ENCODE results near the gene NEDD4L.

The NEDD4L gene

DNA sequence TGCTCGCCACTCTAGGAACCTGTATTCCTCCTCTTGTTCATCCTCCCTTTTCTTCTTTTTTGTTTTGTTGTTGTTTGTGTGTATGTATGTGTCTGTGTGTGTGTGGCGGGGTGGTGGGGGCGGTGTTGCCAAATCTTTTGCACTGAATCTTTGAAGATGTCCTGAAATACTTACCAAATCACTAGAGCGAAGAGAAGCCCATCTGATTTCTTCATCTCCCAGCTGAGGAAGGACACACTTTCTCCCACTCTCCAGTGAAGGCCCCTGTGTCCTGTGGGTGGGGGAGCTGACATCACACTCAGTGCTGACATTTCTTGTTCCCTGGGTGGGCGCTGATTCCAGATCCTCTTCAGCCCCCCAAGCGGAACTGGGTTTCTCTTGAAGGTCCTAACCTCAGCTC is 74.5 kb downstream of the NEDD4L start:
- DNase-seq (ENCODE audit: low read depth), result no peak

DNA sequence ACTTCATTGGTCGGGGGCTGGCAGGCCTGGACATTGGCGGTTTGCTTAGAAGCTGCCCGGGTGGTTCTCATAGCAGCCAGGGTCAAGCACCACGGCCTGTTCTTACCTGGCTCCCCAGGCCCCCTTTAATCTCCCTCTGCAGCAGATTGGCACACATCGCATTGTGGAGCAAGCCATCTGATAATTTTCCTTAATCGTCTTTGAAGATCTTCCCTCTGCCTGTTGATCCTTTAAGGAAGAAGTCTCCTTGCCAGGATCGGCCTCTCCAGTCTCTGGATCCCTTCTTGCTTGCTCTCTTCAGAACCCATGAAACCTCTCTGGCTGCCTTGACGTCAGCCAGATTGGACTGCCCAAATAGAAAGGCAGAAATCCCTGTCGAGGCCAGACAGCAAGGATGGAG is 75.8 kb downstream of the NEDD4L start:
- DNase-seq (ENCODE audit: low read depth), result no peak

DNA sequence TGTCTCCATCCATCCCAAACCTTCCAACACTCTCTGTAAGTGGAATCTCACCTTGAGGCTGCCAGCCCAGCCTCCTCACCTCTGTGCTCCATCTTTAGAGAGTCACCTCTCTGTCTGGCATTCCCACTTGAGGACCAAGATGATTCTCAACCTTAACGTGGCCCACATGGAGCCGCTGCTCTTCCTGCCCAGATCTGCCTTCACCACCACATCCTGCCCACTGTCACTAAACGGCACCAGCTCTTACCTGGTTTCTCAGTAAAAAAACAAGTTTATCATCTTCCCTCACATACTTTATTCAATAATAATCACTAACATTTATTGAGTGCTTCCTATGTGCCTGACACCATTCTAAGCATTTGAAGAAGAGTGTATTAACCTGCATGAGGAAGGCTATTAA is 80.4 kb downstream of the NEDD4L start:
- DNase-seq (ENCODE audit: low read depth), result no peak

DNA sequence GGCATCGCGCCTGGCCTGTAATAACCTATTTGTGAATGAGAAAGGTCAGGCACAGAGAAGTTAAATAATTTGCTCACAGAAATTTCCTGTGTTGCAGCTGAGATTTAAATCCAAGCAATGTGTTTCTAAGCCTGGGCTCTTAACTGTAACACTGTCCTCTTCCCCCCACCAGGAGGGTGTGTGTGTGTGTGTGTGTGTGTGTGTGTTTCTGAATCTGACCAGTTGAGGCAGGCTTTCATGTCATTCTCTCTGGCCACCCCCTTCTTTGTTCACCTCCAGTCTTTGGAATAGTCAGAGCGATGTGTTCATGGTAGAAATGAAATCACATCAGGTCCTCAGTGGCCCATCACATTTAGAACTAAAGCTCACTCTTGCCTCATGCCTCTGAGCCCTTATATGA is 81.2 kb downstream of the NEDD4L start:
- DNase-seq (ENCODE audit: low read depth), result no peak

DNA sequence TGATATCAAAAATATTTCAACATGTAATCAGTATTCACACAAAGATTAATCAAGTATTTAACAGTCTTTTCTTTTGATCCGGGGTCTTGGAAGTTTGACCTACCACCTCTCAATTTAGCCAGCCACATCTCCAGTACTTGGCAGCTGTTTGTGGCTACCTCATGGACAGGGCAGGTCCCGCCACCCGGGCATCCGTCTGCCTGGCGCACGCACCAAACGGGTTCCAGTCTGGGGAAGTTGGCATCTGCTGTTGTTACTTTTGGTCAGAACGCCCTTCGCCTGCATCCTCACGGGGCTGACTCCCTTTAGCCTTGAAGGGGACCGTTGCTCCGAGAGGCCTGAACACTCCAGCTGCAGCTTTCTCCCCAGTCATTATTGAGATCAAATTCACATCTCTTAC is 81.7 kb downstream of the NEDD4L start:
- DNase-seq (ENCODE audit: low read depth), result no peak

DNA sequence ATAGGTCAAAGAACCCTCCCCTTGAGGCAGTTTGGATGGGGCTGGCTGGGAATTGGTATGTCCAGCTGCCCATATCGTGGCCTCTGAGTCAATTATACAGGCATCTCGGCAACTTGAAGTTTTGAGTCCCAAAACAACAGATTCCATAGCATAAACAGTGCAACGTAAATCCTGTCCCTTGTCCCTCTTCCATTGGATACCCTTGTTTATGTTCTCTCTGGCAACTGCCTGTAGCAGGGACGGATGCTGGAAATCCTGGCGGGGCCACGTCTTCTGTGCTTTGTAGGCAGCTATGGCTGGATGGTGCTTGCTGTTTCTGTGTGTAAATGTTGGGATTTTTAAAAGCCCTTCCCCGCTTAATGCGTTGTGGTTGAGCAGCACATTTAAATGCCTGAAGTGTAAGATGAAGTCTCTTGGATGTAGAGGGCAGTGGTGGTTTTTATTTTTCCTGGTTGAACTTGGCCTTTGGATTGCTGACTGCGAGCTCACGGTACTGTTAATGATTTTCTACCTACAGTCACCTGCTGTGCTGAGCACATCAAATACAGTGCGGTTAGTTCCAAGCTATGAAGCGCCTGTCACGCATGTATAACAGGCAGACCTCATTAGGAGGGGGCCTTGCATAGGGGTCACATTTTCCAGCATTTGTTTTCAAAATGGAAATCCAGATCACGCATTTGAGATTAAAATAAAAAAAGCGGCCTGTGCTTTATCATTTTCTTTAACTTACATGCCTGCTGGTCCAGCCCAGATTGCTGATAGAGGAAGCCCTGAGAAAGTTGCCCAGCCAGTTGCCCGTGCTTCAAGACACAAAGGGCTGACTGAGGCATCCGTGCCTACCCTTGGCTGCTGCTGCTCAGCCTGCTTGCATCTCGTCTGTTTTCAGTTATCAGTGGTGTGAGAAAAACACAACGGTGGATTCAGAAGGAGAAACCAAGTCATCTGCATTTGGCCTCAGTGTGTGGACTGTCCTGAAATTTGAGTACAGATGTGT is 84.7 kb downstream of the NEDD4L start:
- no peak for DNase-seq (ENCODE audit: low read depth)

DNA sequence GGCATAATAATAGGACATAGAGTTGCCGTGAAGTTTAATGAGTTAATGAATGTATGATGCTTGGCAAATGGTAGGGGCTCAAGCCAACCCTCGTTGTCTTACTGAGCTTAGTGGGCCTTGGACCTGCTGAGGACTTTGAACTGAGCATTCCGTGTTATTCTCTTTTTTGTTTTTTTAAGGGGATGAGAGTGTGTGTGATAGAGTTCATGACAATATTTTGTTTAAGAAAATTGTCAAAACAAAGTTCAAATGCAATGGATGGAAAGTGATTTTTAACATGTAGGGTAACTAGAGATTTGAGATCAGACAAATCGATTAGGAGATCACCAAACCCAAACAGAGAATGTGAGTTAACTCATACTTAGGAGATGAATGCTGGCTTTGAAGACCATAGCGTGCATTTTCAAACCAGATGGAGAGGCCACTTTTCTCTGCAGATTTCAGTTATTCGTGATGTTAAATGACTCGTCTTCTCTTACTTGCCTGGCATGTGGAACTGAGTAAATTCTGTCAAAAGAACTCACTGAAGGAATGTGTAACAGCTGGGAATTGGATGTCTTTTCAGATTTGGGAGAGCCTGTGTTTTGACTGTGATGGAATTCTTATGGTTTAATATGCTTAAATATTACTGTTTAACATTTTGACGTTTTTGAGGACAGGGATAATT is 88.7 kb downstream of the NEDD4L start:
- no peak for DNase-seq (ENCODE audit: low read depth)

DNA sequence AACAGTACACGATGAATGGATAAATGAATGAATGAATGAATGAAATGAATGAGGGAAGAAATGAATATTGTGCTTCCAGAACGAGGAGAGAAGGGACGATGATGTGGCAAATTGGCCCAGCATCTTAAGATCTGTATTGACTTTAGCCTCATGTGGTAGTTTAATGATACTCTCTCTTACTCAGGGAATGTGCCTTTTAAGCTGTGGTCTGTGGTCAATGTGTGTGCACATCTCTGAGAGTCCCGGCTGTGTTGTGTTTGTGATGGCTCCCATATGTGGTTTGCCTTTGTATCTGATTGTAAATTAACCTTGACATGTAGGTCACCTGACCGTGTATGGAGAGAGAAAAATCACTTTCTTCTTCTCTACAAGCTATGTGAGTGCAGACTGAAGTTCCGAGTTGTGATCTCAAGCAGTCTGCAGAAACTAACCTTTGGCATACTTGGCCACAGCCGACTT is 91.2 kb downstream of the NEDD4L start:
- DNase-seq (ENCODE audit: low read depth), result no peak

DNA sequence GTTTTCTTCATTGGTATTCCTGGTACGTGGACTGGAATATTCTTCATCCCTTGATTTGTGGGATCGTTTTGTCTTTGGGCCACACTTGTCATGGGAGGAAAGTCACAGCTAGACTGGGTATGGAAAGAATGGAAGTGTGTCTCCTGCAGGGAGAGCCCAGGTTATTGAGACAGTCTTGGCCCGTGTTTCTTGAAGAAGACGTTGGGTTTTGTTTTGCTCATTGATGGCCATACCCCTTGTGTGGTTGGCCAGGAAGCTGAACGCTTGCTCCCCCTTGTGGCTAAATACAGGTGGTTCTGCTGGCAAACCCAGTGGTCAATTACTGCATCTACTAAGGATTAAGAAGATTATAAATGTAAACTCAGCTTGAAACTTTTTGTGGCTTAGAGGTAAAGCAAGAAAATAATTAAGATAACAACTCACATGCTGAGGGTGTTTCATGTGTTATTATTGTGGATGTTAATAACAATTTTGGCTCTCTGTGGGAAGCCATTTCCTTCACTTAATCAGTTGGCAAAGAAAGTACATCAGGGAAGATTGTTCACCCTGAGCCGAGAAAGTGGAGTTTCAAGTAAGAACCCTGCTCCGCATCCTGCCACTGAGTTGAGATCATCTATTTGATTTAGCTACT is 91.8 kb downstream of the NEDD4L start:
- no peak for DNase-seq (ENCODE audit: low read depth)

DNA sequence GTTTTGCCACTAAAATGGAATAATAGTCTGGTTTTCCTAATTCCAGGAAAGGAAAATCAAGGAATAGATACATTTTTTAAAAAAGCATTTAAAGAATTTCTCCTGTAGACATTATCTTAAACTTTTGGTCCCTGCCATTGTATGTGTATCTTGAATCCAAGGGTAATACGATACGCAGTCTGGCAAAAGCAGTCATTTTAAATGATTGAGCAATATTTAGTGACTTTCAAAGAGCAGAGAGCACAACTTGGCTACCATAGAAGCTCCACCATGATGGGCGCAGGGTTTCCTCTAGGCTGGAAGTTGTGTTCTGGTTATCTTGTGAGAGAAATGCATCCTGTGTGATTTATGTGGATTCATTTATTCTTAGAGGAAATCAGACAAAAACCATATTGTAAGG is 92.9 kb downstream of the NEDD4L start:
- DNase-seq (ENCODE audit: low read depth), result no peak

DNA sequence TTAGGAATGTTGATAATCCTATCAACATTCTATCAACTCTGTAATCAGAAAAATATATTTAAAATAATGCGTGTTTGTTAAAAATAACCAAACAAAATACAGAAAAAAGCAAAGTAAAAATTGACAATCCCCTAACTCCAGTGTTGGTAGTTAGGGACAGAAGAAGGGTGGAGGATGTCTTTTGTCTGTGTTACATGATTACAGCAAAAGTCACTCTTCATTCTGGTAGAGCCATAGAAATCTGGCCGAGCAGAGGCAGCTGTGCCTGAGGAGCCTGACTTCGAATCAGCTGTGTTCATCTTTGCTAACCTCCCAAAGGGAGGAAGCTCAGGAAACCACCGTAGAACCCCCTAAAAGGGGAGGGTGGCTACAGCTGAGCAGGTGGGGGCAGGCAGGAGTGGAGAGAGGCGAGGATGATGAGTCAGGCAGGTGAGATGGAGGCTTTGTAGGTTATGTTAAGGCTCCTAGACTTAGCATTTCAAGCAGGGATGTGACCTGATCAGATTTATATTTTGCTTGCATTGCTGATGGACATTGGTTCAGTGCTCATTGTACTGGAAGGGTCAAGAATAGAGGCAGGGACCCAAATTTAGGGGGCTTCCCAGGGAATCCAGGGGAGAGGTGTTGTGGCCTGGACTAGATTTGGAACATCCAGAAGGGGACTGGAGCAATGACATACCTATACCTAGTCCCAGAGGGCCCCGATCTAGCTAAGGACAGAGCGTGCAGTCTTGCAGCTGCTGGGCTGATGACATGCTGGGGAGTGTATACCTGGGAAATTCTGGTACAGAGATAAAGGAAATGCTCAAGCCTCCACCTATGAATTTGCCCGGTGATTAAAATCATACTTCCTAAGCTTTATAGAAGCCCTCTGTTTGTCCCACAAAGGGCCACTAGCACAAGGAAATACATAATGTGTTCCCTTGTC is 95.7 kb downstream of the NEDD4L start:
- DNase-seq (ENCODE audit: low read depth), result no peak

DNA sequence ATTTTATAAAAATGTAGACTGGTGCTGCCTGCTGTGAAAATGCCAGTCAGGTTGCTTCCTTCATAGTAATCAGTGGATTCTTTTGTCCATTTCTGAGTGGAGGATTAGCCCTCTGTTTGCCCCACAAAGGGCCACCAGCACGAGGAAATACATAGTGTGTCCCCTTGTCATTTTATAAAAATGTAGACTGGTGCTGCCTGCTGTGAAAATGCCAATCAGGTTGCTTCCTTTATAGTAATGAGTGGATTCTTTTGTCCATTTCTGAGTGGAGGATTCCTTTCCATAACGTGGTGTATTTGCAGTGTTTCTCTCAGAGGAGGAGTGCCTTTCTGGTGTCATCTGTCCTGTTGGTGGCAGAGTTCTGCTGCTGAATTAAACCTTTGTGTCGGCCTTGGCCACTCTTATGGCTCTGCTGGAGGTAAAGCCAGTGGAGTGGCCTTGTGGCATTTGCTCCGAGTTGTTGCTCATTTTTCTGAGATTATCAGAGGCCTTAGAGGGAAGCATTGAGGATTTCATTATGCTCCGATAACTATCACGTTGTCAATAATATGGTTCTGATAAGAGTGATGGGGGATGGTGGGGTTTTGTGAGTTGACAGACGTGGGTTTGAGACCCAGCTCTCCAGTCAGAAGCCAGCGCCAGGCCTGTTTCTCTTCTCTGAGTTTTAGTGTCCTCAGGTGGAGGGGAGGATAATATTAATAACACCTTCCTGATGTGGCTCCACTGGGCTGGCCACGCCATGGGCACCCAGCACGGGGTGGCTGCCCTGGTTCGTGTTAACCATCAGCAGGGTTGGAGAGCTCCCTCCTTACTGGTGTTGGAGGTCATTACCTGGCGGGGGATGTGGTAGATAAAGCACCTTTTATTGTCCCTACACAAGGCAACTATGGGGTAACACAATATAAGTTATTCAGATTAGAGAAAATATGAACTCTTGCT is 96.6 kb downstream of the NEDD4L start:
- no peak for DNase-seq (ENCODE audit: low read depth)

DNA sequence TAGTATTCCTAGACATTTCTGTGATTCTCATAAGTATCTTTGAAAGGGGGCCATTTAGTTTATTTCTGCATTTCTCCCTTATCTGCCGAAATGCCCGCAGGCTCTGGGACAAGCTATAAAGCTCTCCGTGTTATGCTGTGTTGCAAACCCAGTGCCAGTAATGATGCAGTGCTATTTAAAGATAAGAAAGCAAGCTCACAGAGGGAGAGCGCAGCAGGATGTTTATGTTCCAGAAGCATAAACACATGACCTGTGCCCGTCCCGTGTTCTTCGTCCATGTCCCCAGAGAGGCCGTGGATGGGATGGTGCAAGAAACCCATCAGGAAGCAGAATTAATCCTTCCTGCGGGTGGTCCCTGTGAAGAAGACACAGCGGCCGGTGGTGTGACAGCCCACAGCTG is 99.4 kb downstream of the NEDD4L start:
- DNase-seq (ENCODE audit: low read depth), result no peak

DNA sequence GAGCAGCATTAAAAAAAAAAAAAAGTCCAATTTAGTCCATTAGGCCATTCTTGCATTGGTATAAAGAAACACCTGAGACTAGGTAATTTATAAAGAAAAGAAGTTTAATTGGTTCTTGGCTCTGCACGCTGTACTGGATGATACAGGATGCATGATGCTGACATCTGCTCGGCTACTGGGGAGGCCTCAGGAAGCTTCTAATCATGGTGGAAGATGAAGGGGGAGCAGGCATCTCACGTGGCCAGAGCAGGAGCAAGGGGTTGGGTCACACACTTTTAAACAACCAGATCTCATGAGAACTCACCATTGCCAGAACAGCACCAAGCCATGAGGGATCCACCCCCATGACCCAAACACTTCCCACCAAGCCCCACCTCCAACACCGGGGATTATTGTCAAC is 100.1 kb downstream of the NEDD4L start:
- no peak for DNase-seq (ENCODE audit: low read depth)

DNA sequence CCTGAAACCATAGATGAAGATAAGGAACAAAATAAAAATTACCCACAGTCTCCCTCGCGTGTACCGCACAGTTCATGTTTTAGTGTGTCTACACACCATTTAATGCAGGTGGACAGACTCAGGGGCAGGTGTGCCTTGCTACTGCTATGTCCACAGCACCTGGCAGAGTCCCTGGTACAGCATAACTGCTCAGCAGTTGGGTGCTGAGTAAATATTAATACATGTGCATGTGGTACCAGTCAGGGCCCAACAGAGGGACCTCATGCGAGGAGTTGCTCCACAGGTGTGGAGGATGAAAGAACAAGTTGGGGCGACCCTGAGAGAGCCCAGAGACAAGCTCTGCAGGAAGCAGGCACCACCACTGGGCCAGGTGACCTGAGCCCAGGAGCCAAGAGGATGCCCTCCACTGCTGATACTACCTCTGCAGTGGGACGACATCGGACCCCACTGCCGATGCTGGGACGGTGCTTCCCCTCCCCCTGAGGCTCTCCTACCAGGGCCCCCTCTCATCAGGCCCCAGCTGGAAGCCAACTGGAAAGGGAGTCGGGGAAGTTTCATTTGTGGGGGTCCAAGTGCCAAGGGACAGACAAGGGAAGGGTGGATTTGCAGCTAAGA is 100.8 kb downstream of the NEDD4L start:
- no peak for DNase-seq (ENCODE audit: low read depth)

DNA sequence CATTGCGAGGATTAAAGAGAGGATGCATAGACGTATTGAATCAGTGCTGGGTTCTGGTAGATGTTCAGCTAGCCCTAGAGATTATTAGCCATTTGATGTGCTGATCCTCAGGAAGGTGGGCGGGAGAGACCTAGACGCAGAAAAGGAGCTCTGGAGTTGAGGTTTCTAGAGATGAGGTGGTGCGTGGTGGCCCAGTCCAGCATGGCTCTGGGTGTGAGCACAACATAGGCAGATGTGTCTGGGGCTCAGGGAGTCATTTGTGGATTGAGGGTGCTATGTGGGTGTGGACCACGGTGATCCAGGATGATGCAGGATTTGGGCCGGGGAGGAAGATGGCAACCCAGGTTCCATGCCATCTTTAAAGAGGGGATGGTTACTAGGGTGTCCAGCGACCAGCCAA is 102.1 kb downstream of the NEDD4L start:
- no peak for DNase-seq (ENCODE audit: low read depth)

DNA sequence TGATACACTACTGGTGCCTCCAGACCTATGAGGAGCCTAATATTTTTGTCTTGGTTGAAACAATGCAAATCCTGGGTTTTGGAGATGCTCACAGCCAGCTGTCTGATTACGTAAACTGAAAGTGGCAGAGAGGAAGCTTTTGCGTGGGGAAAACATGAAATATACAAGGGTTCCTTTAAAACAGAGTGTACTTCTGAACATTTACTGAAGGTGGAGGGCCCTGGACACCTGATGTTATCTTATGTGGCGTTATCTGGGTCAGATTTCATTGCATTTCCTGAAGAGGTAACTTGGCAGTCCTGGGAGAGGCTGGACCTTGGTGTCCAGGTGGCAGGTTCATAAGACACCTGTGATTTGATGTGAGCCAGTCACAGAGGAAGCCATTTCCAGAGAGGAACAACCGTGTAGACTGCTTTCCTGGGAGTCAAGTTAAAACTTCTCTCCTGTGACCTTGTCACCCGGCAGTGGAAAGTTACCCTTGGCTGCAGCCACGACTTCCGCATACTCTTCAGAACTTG is 105.0 kb downstream of the NEDD4L start:
- no peak for DNase-seq (ENCODE audit: low read depth)

DNA sequence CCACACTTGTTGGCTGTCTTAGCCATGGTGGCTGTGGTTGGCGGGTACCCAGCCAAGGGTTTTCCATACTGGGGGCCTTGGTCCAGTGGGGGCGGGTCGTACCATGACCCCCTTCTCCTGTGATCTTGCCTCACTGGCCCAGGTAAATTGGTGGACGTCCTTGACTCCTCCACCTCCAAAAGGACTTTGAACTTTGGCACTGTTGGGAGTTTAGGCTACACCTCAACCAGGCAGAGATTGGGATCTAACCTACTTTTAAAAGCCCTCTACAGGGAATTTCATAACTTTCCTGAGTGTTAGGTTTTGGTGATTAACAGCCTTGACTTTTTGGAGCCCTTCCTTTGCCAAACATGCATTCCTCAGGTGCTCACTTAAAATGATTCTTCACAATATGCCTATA is 106.7 kb downstream of the NEDD4L start:
- no peak for DNase-seq (ENCODE audit: low read depth)

DNA sequence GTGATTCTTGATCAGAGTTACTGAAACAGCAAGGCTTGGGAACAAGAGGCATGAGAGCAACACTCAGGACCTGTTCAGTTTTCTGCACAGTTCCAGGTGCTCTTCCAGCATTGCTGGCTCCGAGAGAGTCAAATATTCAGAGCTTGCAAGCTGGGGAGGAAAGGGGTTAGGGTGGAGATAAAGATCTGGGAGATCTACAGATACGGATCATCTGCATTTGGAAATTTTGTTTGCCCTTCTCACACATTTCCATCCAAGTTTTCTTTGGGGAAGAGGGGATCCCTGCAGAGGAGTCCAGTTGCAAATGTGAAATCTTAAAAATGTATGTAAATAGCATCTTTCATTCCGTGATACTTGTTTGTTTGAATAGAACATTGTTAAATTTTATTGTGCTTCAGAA is 108.2 kb downstream of the NEDD4L start:
- no peak for DNase-seq (ENCODE audit: low read depth)

DNA sequence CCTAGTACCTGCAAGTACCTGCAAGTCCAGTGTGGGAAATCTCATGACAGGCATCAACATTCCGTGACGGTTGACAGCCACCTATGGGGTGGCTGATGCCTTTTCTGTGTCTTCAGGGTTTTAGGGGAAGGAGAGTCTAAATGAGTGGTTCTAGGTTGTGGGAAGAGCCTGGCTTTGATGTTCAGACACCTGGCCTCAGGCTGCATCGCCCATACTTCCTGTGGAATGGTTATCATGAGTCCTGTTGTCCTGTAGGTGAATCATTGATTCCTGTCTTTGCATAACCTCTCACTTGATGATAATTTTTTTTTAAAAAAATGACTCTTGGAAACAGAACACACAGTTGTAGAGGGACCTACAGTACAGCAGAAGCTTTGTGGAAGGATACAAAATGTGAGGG is 108.9 kb downstream of the NEDD4L start:
- DNase-seq (ENCODE audit: low read depth), result no peak

Data from HS-5 (cell line).